ENCODE data around the gene TCF7L1.

- TF ChIP-seq CTCF (IDR thresholded peaks at IDR 0.05; ENCODE audit: low read depth, low read length, poor library complexity, severe bottlenecking) (no peak), EZH2phosphoT487 (IDR thresholded peaks at IDR 0.05; ENCODE audit: borderline replicate concordance, low read length) (no peak)
These were observed 24.2 kb downstream of the TCF7L1 start for GRCh38 chr2:85157345-85157744.
